GM19238 (cell line): ENCODE results near the gene MCEE.
"Not testable (repeated sequence)": the region's sequence is repeated elsewhere in the genome, so short reads cannot be mapped to it uniquely, and the experiment has no call there.

Source experiments
- DNase-seq: peaks from one replicate; pipeline ENCODE4 v3.0.0; 2011; ENCODE audit warnings: low spot score; ENCODE audit not compliant: insufficient read length

MCEE gene

DNA sequence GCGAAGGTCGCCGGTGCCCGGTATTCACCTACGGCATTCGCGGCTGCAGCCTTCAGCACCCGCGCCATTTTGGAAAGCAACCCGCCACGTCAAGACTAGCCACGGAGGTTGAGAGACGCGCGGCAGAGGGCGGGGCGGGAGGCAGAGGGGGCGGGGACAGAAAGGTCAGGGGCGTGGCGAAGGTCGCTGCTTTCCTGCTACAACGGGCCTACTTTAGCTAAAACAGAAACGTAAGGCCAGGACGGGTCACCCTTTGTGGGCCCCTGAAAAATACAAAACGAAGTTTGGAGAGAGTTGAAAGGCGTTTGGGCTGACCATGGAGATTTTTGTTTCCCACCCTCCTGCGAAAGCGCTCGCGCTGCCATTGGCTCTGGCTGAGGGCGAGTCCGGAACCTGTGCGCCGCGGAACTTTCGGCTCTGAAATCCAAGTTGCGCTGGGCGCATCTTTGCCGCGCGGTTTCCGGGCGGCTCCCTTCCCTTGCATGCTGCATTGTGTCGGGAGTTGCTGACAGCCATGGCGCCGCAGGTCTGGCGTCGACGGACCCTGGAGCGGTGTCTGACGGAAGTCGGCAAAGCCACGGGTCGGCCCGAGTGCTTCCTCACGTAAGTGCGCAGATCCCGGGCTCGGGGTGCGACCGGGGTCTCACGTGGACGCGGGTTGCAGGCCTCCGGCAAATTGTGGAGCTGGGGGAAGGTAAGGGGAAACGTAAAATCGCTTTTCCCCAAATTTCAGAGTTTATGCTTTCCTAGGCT is at the start of gene MCEE, which contains the start of gene MPHOSPH10:
MCEE (minus strand) TSS at position 78 of the 753 bp plus-strand sequence; CDS start at position 68, 10 bp downstream.
MPHOSPH10 (plus strand) TSS at position 483 of the 753 bp plus-strand sequence; CDS start at position 515, 32 bp downstream.
- peak; percentile 81 for DNase-seq

GRCh38 chr2:71178836-71179235 is 48.8 kb upstream of the MCEE start:
- not testable (repeated sequence) for DNase-seq

DNA sequence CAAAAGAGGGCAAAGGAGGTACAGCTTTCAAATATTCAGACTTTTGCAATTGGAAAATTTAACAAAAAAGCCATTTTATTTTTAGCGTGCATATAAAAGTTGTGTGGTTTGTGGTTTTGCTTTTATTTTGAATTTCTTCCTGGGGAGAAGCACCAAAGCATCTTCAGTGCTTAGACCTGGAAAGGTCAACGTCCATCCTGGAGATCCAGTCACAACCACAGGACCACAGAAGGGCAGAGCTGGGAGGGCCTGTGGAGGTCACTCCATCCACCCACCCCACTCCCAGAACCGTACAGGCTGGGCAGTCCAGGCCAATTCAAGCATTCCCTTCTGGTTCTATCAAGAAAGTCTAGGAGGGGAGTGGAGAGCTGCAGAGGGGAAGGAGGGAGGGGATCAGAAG is 44.2 kb upstream of the MCEE start:
- DNase-seq, result no peak

DNA sequence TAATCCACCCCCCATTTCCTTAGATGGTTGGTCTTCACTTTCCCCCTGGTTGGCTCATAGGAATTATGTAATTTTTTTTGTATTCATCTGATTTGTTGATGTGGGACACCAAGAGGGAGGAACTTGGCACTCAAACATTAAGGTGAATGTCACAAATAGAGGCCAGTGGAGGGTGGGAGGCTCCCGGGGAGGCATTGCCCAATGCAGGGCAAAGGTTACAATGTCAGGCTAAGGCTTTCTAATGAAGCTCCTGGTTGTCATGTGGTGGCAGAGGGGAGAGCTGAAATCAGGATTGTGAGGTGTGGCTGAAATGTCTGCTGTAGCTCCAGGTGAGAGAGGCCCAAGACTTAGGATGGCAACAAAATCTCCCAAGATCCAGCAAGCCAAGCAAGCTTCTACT is 43.1 kb upstream of the MCEE start:
- no peak for DNase-seq

DNA sequence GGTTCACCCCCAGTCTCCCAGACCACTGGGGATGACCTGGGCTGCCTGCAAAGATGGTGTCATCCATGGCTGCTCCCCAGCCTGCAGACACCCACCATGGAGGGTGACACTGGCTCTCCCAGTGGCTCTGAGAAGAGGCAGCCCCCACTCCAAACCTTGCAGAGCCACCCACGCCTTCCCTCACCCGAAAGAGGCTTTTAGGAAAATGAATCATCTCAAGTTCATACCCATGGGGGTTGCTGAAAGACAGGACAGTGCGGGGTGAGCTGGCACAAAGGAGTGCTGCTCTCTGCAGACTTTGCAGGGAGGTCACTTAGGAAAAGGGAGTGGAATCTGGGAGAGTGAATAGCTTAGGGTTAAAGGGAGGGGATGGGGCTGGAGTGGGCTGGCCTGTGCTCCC is 36.8 kb upstream of the MCEE start:
- no peak for DNase-seq

DNA sequence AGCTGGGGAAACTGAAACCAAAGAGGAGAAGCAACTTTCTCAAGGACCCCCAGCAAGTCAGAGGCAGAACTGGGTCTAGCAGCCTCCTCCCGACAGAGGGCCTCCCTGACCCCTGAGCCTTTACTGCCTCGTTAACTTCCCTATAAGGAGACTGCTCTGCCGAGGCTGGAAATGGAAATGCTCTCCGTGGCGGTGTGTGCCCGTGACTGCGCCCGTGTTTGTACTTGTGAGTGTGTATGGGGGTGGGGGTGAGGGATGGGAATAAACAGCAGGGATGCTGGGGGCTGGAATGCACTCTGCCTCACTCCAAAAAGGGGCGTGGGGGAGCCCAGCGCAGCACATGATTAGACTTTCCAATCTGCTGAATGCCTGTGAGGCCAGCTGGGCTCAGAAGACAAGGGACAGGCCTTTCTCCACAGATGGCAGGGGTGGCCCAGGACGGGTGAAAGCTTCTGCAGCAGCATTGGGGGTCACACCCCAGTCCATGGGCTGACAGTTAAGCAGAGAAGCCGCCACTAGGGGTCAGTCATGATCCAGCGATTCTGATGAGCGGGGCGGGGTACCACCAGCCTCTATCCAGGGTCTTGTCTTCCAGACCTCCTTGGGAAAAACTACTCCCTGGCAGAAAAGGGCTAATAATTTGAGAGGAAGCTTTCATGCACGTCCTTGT is 27.2 kb upstream of the MCEE start:
- peak; percentile 57 for DNase-seq

- DNase-seq, result no peak
These were observed 26.5 kb upstream of the MCEE start for GRCh38 chr2:71156573-71156972.

- no peak for DNase-seq
These were observed 25.8 kb upstream of the MCEE start for GRCh38 chr2:71155846-71156245.

GRCh38 chr2:71154798-71155197 is 24.8 kb upstream of the MCEE start:
- peak; percentile 27 for DNase-seq

DNA sequence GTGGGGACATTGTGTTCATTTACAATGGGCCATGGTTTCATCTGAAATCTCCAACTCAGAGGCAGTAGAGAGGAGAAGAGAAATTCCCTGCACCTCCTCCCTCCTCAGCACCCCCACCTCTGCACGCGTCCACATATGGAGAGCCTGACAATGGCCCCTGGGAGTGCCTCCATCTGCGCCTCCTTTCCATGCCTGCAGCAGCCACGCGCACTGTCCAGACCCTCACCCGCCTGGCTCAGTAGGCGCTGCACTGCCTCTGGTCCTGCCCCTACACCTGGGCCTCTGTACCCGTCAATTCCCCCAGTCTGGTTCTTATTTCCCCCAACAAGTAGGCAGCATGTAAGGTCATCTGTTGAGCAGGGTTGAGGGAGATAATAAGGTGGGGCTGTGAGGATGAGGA is 24.2 kb upstream of the MCEE start:
- no peak for DNase-seq

DNA sequence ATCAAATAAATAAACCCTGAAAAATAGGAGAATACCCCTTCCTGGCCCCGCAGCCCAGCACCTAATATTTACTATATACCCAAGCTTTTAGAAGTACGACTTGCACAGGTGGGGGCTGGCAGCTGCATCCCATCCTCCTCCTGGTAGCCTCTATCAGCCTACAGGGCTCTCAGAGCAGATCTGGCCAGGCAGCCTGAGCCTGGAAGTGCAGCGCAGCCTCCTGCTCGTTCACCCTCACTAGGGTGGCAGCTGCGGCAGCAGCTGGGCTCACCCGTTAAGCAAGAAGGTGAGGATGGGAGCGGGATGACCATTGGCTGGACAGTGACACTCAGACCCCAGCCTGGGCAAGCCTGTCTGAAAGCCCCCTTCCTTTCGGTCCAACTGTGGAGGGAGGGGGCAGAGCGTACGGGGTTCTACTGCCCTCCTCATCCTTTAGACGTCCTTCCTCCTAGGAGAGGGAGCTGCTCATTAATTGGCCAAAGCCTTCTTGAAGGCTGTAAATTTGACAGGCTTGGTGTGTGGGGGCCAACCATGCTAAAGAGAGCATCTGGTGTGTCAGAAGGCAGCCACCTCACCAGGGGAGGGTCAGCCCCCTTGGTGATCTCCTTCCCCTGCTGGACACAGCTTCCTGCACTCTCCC is 23.7 kb upstream of the MCEE start:
- no peak for DNase-seq

DNA sequence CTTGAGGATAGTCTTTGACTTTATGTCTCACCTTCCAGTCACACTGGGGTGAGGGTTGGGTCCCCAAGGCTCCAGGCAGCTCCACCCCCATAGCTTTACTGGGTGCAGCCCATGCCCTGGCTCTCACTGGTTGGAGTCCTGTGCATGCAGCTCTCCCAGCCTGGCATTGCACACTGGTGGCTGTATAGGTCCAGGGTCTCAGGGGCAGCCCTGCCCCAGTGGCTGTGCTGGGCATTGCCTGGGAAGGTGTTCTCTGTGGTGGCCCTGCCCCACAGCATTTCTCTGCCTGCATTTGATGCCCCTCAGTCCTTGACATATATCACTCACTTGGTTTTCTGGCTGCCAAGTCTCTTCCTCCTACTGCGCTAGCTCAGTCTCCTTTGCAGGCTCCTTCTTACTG is 21.6 kb upstream of the MCEE start:
- DNase-seq, result no peak

GRCh38 chr2:71150082-71150816 is 20.2 kb upstream of the MCEE start:
- no peak for DNase-seq

DNA sequence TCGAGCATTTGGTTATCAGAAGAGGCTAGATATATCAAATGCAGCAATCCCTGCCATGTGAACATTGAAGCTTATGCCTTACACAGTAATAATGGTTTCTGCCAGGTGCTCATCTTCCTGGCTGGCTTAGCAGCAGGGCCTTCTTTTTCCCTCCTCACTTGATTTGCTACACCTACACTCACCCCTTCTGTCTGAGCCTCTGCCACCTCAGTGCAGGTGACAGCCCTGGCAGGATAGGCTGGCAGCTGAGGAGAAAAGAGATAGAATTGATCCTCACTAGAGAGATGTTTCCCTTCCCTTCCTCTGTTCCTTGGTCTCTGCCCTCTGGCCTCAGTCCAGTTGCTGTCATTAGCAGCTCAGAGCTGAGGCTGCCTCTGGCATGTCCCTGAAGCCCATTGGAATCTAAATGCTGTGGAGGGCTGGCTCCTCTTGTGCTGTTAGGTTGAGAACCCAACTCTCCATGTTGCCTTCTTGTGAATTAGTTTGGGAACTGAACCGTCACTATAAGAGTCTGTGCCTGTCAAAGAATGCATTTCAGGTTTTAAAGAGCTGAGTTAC is 18.6 kb upstream of the MCEE start:
- DNase-seq, result no peak

DNA sequence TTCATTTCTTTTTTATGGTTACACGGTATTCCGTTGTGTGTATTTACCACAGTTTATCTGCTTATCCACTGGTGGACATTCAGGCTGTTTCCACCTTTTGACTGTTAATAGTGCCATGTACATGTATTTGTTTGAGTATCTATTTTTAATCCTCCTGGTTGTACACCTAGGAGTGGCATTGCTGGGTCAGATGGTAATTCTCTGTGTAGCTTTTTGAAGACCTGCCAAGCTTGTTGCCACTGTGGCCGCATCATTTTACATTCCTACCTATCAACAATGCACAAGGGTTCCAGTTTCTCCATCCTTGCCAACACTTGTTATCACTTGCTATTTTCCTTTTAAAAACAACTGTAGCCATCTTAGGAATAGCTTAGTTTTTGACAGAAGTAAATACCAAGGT is 13.8 kb upstream of the MCEE start:
- DNase-seq, result no peak

DNA sequence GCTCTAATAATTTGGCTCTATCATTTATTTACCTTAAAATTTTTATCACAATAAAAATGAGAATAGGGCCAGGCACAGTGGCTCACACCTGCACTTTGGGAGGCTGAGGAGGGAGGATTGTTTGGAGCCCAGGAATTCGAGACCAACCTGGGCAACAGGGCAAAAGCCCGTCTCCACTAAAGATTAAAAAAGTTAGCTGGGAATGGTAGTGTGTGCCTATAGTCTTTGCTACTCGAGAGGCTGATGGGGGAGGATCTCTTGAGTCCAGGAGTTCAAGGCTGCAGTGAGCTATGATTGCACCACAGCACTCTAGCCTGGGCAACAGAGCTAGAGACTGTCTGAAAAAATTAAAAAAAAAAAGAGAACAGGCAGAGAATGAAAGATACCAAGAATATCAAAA is 6.1 kb upstream of the MCEE start:
- no peak for DNase-seq

- DNase-seq, result no peak
These were observed 3.6 kb upstream of the MCEE start for GRCh38 chr2:71133603-71134002.

DNA sequence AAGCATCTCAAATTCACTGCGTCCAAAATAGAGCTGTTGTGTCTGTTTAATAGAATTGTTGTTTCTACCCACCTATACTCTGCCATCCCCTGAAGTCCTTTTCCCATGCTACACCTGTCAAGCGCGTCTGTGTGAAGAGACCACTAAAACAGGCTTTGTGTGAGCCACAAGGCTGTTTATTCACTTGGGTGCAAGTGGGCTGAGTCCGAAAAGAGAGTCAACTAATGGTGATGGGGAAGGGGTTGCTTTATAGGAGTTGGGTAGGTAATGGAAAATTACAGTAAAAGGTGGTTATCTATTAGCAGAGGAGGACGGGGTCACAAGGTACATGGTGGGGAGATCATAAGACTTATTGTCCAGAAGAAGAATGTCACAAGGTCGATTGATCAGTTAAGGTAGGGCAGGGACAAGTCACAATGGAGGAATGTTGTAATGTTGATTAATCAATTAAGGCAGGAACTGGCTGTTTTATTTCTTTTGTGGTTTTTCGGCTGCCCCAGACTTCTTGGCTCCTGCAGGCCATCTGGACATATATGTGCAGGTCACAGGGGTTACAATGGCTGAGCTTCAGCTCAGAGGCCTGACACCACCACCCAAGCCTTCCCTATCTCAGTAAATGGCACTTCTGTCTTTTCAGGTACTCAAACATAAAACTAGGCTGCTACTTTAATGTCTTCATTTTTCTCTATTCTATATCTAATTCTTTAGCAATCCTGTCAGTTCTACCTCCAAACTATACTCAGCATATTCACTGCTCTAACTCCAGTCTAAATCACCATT is 1.5 kb upstream of the MCEE start:
- DNase-seq, result not testable (repeated sequence)

GRCh38 chr2:71130905-71131244 is 846 bp upstream of the MCEE start:
- no peak for DNase-seq

- no peak for DNase-seq
These were observed 202 bp downstream of the MCEE start for GRCh38 chr2:71129902-71130151.
